Peyer's patch (tissue), 4 donors: ENCODE data around the gene HTR1D. TPM values are rescaled to one million over a fixed set of nuclear protein-coding genes. Genes with fewer than 3 reads are reported as not detected.
"Not testable (repeated sequence)": the region's sequence is repeated elsewhere in the genome, so short reads cannot be mapped to it uniquely, and the experiment has no call there.

Source experiments
- DNase-seq, 3 donors: peaks; one replicate each; pipeline ENCODE4 v3.0.0-alpha.2; 2017 to 2019
- H3K27ac ChIP-seq, 4 donors: fragments of 200-600 bp; sonication (generic); one replicate each; pipeline ENCODE4 v1.5.1; 2016 to 2019
- H3K27me3 ChIP-seq, 2 donors: fragments of 200-600 bp; sonication (generic); one replicate each; pipeline ENCODE4 v1.5.1; 2019
- H3K36me3 ChIP-seq, 3 donors: fragments of 200-600 bp; sonication (generic); one replicate each; pipeline ENCODE4 v1.5.1; 2016 to 2019
- H3K4me1 ChIP-seq, 4 donors: fragments of 200-600 bp; sonication (generic); one replicate each; pipeline ENCODE4 v1.5.1; 2016 to 2019
- H3K4me3 ChIP-seq, 4 donors: fragments of 200-600 bp; sonication (generic); 1 replicate in 3 of 4; 2 replicates in 1 of 4; pipeline ENCODE4 v1.5.1; 2016 to 2019; ENCODE audit warnings: mild to moderate bottlenecking in 1 of 4
- H3K9me3 ChIP-seq, 4 donors: fragments of 200-600 bp; sonication (generic); one replicate each; pipeline ENCODE4 v1.5.1; 2016 to 2019; ENCODE audit warnings: mild to moderate bottlenecking in 1 of 4
- POLR2A ChIP-seq, 2 donors: fragments of 450-650 bp; IDR thresholded peaks; one replicate each; pipeline ENCODE4 v1.5.1; 2017; ENCODE audit warnings: antibody characterized with exemption in 2 of 2, mild to moderate bottlenecking in 2 of 2, moderate library complexity in 2 of 2
- total RNA-seq, 4 donors: library from RNA; depleted of rRNA; stranded (reverse); fragments of >200 nt; gene quantifications; one replicate each; pipeline ENCODE4 v1.1.0, GENCODE V29; 2016
- TF ChIP-seq, protein P1 (sequence below), 6 experiments: fragments of 450-650 bp in 4 of 6; fragments of 200-600 bp in 2 of 6; sonication (generic) in 1 of 6; IDR thresholded peaks; one replicate each; pipeline ENCODE4 v1.5.1; 2017 to 2019; ENCODE audit warnings: antibody characterized with exemption in 6 of 6, mild to moderate bottlenecking in 3 of 6, moderate library complexity in 1 of 6

Gene HTR1D
- total RNA-seq, 4 donors from 2014 or later = 2.5 to 23.1 (median 11.1) TPM

DNA sequence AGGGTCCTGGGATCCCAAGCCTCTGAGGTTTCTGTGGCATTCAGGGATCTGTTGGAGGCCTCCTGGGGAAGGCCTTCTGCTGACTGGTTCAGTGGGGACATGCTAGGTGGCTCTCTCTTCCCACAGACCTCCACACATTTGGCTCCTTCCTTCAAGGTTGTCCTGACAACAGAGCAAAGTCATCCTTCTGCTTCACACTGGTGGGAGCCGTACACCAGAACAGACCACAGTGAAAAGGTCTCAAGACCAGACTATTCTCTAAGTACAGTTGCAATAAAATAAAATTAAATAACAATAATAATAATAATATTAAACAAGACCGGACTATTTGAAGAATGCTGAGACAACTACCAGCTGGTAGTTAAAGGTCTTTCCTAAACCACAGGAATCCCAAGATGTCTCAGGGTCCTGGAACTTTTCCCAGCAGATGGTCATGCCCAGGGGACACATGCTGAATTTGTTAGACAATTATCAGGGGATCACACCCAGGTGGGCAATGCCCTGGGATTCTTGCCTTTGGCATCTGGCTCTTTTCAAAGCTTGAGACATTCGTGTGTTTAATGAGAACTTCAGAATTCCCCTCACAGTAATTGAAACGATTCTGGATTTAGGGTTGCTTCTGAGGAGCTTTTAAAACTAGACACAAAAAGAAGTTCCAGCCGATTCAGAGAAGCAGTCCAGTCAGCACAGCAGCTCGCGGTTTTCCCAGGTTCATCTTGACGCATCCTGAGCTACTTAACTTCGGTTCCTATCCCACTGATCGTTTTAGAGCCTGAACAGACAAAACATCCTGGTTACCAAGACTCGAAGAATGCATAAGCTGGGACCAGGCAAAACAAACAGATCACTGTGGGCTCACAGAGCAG is 22.9 kb downstream of the HTR1D start:
- no peak for TF ChIP-seq POLR2A (IDR thresholded peaks at IDR 0.05)
- TF ChIP-seq, protein P1, sequence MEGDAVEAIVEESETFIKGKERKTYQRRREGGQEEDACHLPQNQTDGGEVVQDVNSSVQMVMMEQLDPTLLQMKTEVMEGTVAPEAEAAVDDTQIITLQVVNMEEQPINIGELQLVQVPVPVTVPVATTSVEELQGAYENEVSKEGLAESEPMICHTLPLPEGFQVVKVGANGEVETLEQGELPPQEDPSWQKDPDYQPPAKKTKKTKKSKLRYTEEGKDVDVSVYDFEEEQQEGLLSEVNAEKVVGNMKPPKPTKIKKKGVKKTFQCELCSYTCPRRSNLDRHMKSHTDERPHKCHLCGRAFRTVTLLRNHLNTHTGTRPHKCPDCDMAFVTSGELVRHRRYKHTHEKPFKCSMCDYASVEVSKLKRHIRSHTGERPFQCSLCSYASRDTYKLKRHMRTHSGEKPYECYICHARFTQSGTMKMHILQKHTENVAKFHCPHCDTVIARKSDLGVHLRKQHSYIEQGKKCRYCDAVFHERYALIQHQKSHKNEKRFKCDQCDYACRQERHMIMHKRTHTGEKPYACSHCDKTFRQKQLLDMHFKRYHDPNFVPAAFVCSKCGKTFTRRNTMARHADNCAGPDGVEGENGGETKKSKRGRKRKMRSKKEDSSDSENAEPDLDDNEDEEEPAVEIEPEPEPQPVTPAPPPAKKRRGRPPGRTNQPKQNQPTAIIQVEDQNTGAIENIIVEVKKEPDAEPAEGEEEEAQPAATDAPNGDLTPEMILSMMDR (IDR thresholded peaks at IDR 0.05) = no peak
- Histone ChIP-seq H3K9me3 (no peaks in the 10 kb centered on the region), H3K36me3 (no peaks in the 10 kb centered on the region), H3K4me3 (no peak overlapping the region), H3K27ac (no peak overlapping the region), H3K27me3 (no peaks in the 10 kb centered on the region), H3K4me1 (peaks cover 0 to 2% (median 0%) of the 10 kb centered on the region in 4 donors)
- DNase-seq = no peak

DNA sequence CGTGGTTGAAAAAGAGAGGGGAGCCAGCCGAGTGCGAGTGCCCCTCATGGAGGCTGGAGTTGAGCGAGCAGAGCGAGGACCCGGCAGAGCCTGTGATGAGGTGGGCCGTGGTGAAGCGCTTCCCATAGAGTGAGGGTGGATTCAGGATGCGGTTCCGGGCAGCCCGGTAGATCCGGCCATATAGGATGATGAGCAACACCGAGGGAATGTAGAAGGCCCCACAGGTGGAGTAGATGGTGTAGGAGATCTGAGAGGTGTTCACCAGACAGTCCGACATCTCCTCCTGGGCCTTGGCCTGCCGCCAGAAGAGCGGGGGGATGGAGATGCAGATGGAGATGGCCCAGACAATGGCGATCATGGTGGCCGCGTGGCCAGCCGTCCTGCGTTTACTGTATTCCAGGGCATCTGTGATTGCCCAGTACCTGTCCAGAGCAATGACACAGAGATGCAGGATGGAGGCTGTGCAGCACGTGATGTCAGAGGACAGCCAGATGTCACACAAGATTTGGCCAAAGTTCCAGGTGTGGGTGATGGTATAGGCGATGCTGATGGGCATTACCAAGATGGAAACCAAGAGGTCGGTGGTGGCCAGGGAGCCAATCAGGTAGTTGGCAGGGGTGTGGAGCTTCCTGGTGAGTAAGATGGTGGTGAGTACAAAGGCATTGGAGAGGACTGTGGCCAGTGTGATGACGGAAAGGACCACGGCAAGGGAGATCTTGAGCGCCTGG is 23.7 kb downstream of the HTR1D start:
- TF ChIP-seq, protein P1 (IDR thresholded peaks at IDR 0.05) = no peak
- TF ChIP-seq POLR2A (IDR thresholded peaks at IDR 0.05) = no peak
- H3K27me3 ChIP-seq = no peaks in the 10 kb centered on the region
- no peak overlapping the region for H3K4me3 ChIP-seq
- H3K36me3 ChIP-seq = no peaks in the 10 kb centered on the region
- no peak for DNase-seq
- peaks cover 0 to 10% (median 0%) of the 10 kb centered on the region in 4 donors for H3K4me1 ChIP-seq
- H3K9me3 ChIP-seq = no peaks in the 10 kb centered on the region
- no peak overlapping the region for H3K27ac ChIP-seq

DNA sequence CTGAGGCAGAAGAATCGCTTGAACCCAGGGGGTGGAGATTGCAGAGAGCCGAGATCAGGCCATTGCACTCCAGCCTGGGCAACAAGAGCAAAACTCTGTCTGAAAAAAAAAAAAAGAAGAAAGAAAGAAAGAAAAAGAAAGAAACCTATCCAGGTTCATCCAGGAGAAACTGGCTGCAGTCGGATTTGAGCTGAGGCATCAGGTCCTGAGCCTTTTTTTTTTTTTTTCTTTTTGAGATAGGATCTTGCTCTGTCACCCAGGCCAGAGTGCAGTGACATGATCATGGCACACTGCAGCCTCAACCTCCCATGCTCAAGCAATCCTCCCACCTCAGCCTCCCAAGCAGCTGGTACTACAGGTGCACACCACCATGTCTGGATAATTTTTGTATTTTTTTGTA is 26.1 kb downstream of the HTR1D start:
- H3K4me3 ChIP-seq = no peak overlapping the region
- no peaks in the 10 kb centered on the region for H3K27me3 ChIP-seq
- peaks cover 0 to 18% (median 0%) of the 10 kb centered on the region in 4 donors for H3K4me1 ChIP-seq
- DNase-seq = no peak
- TF ChIP-seq POLR2A (IDR thresholded peaks at IDR 0.05) = no peak
- TF ChIP-seq, protein P1 (IDR thresholded peaks at IDR 0.05) = no peak
- no peak overlapping the region for H3K27ac ChIP-seq
- no peaks in the 10 kb centered on the region for H3K36me3 ChIP-seq
- H3K9me3 ChIP-seq = no peaks in the 10 kb centered on the region

DNA sequence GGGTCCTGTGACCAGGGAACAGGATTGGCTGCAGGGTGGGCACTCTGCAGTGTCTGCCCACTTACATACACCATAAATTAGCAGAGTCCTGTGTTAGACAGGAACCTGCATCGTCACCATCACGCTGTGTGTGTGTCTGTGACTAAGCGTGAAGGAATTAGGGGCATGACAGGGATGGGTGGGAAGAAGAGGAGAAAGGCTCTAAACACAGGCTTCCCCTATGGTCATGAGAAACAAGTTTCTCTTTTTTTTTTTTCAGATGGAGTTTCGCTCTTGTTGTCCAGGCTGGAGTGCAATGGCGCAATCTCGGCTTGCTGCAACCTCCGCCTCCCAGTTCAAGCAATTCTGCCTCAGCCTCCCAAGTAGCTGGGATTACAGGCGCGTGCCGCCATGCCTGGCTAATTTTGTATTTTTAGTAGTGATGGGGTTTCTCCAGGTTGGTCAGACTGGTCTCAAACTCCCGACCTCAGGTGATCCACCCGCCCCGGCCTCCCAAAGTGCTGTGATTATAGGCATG is 28.3 kb downstream of the HTR1D start:
- not testable (repeated sequence) for H3K27me3 ChIP-seq, H3K4me3 ChIP-seq, H3K9me3 ChIP-seq, H3K36me3 ChIP-seq, DNase-seq
- Histone ChIP-seq H3K27ac (peak overlapping the region in 2 of 4 donors; percentile 77 to 82), H3K4me1 (peaks cover 0 to 25% (median 0%) of the 10 kb centered on the region in 4 donors)

DNA sequence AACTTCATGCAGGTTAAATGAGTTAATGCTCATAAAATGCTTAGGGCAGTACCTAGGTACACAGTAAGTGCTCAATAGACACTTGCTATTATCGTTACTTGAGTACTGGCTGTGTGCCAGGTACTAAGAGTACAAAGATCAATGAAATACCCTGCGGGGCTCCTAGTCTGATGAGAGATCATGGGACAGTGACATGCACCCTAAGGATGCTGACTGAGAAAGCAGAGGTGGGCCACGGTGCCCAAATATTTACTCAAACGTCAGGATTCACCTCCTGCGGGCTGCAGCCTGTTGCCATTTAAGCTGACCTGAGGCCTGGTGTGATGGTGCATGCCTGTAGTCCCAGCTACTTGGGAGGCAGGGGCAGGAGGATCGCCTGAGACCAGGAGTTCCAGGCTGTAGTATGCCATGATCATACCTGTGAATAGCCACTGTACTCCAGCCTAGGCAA is 28.8 kb downstream of the HTR1D start:
- peaks cover 0 to 26% (median 0%) of the 10 kb centered on the region in 4 donors for H3K4me1 ChIP-seq
- DNase-seq = peak in 1 of 3 donors; percentile 62
- TF ChIP-seq, protein P1 (IDR thresholded peaks at IDR 0.05) = no peak
- TF ChIP-seq POLR2A (IDR thresholded peaks at IDR 0.05) = no peak
- H3K9me3 ChIP-seq = no peaks in the 10 kb centered on the region
- H3K27me3 ChIP-seq = no peaks in the 10 kb centered on the region
- H3K36me3 ChIP-seq = no peaks in the 10 kb centered on the region
- H3K27ac ChIP-seq = peak overlapping the region in 3 of 4 donors; percentile 36 to 82 (median 77)
- no peak overlapping the region for H3K4me3 ChIP-seq
